GM12892 (cell line): Measurements from ENCODE around the gene TMEM184B.

Source experiments
- DNase-seq: peaks from one replicate; pipeline ENCODE4 v3.0.0; 2011; ENCODE audit not compliant: insufficient read length
- FAIRE-seq: peaks from 2 replicates; lab custom pipeline; 2011; peaks lifted over from hg19 to GRCh38; lab: Jason Lieb, UNC
- POLR2A ChIP-seq: IDR thresholded peaks from 2 replicates; pipeline ENCODE4 v1.6.1; 2011; ENCODE audit warnings: low read depth, low read length, control low read depth
- POLR2AphosphoS5 ChIP-seq: IDR thresholded peaks from 2 replicates; pipeline ENCODE4 v1.6.1; 2011; ENCODE audit warnings: low read depth, low read length, control low read depth
- TAF1 ChIP-seq: IDR thresholded peaks from 2 replicates; pipeline ENCODE4 v1.6.1; 2011; ENCODE audit warnings: low read depth, mild to moderate bottlenecking, control low read depth, low read length, borderline replicate concordance

Gene TMEM184B

GRCh38 chr22:38214302-38215056 is 58.3 kb downstream of the TMEM184B start:
- peak; percentile 72 for DNase-seq
- TF ChIP-seq POLR2A (peak; percentile 69; the same call in 1 of the 2 replicates), POLR2AphosphoS5 (peak; percentile 5), TAF1 (no peak)
- FAIRE-seq = peak; percentile 78

GRCh38 chr22:38213990-38214301 is 58.9 kb downstream of the TMEM184B start:
- no peak for DNase-seq
- TF ChIP-seq TAF1 = no peak
- no peak for TF ChIP-seq POLR2A
- no peak for TF ChIP-seq POLR2AphosphoS5
- no peak for FAIRE-seq

- FAIRE-seq (peak; percentile 81), DNase-seq (no peak)
- TF ChIP-seq POLR2AphosphoS5 (no peak), POLR2A (no peak), TAF1 (no peak)
Measured at GRCh38 chr22:38213319-38213989, 59.4 kb downstream of the TMEM184B start.

- TF ChIP-seq POLR2A = no peak
- TF ChIP-seq POLR2AphosphoS5 = no peak
- TF ChIP-seq TAF1 = no peak
- no peak for FAIRE-seq
Measured at GRCh38 chr22:38212442-38212841, 60.4 kb downstream of the TMEM184B start.

GRCh38 chr22:38211556-38211955 is 61.3 kb downstream of the TMEM184B start:
- TF ChIP-seq POLR2A = no peak
- TF ChIP-seq POLR2AphosphoS5 = no peak
- TF ChIP-seq TAF1 = no peak
- FAIRE-seq (no peak), DNase-seq (no peak)

More at GRCh38 chr22:38212442-38212841, 60.4 kb downstream of the TMEM184B start:
- DNase-seq = no peak

- TF ChIP-seq TAF1 (no peak), POLR2AphosphoS5 (no peak), POLR2A (no peak)
- FAIRE-seq = no peak
- no peak for DNase-seq
Measured at GRCh38 chr22:38208551-38208968, 64.2 kb downstream of the TMEM184B start.

- DNase-seq (no peak), FAIRE-seq (no peak)
- no peak for TF ChIP-seq POLR2AphosphoS5
- no peak for TF ChIP-seq POLR2A
- no peak for TF ChIP-seq TAF1
Measured at GRCh38 chr22:38207898-38208432, 64.8 kb downstream of the TMEM184B start.

- TF ChIP-seq POLR2A = no peak
- no peak for TF ChIP-seq POLR2AphosphoS5
- no peak for TF ChIP-seq TAF1
- no peak for DNase-seq
Measured at GRCh38 chr22:38205261-38206128, 67.3 kb downstream of the TMEM184B start.

GRCh38 chr22:38204784-38205183 is 68.0 kb downstream of the TMEM184B start:
- no peak for TF ChIP-seq POLR2AphosphoS5
- TF ChIP-seq TAF1 = no peak
- TF ChIP-seq POLR2A = no peak
- FAIRE-seq = peak; percentile 86
- no peak for DNase-seq

More at GRCh38 chr22:38205261-38206128, 67.3 kb downstream of the TMEM184B start:
- no peak for FAIRE-seq

- no peak for DNase-seq
- TF ChIP-seq TAF1 (no peak), POLR2AphosphoS5 (no peak), POLR2A (no peak)
- FAIRE-seq = no peak
Measured at GRCh38 chr22:38203855-38204514, 68.8 kb downstream of the TMEM184B start.

- DNase-seq (no peak), FAIRE-seq (peak; percentile 81)
- TF ChIP-seq POLR2A = no peak
- no peak for TF ChIP-seq POLR2AphosphoS5
- TF ChIP-seq TAF1 = no peak
Measured at GRCh38 chr22:38203090-38203810, 69.6 kb downstream of the TMEM184B start.
